ENCODE data around the gene SNX30.

Gene SNX30

GRCh38 chr9:112811518-112811917, 61.0 kb downstream of the SNX30 start:
- H3K4me3 Mint-ChIP-seq, result no peak overlapping the region
- no peak overlapping the region for H3K27ac Mint-ChIP-seq
- H3K36me3 Mint-ChIP-seq (ENCODE audit: low read depth), result peaks cover 5% of the 10 kb centered on the region
- H3K27me3 Mint-ChIP-seq, result no peaks in the 10 kb centered on the region
- no peaks in the 10 kb centered on the region for H3K9me3 Mint-ChIP-seq
- H3K4me1 Mint-ChIP-seq (ENCODE audit: low read depth), result peaks cover 4% of the 10 kb centered on the region

- H3K27me3 Mint-ChIP-seq, result no peaks in the 10 kb centered on the region
- H3K4me3 Mint-ChIP-seq, result no peak overlapping the region
- H3K36me3 Mint-ChIP-seq (ENCODE audit: low read depth), result no peaks in the 10 kb centered on the region
- no peaks in the 10 kb centered on the region for H3K9me3 Mint-ChIP-seq
- no peak overlapping the region for H3K27ac Mint-ChIP-seq
- H3K4me1 Mint-ChIP-seq (ENCODE audit: low read depth), result peaks cover 13% of the 10 kb centered on the region
Observed at GRCh38 chr9:112815868-112816267, 65.3 kb downstream of the SNX30 start.

GRCh38 chr9:112817860-112818203, 67.3 kb downstream of the SNX30 start:
- Mint-ChIP-seq H3K9me3 (no peaks in the 10 kb centered on the region), H3K27me3 (no peaks in the 10 kb centered on the region), H3K27ac (no peak overlapping the region), H3K36me3 (ENCODE audit: low read depth) (no peaks in the 10 kb centered on the region), H3K4me1 (ENCODE audit: low read depth) (peaks cover 13% of the 10 kb centered on the region), H3K4me3 (no peak overlapping the region)

- Mint-ChIP-seq H3K4me1 (ENCODE audit: low read depth) (peaks cover 13% of the 10 kb centered on the region), H3K9me3 (no peaks in the 10 kb centered on the region), H3K4me3 (no peak overlapping the region), H3K27ac (no peak overlapping the region), H3K27me3 (no peaks in the 10 kb centered on the region), H3K36me3 (ENCODE audit: low read depth) (no peaks in the 10 kb centered on the region)
Observed at GRCh38 chr9:112819635-112820496, 69.3 kb downstream of the SNX30 start.

- H3K36me3 Mint-ChIP-seq (ENCODE audit: low read depth), result peaks cover under 1% of the 10 kb centered on the region
Observed at GRCh38 chr9:112820881-112821280, 70.3 kb downstream of the SNX30 start.

GRCh38 chr9:112822618-112823017, 72.1 kb downstream of the SNX30 start:
- Mint-ChIP-seq H3K9me3 (no peaks in the 10 kb centered on the region), H3K4me3 (no peak overlapping the region), H3K36me3 (ENCODE audit: low read depth) (peaks cover 6% of the 10 kb centered on the region), H3K4me1 (ENCODE audit: low read depth) (peaks cover 3% of the 10 kb centered on the region), H3K27ac (no peak overlapping the region), H3K27me3 (no peaks in the 10 kb centered on the region)

More at GRCh38 chr9:112820881-112821280, 70.3 kb downstream of the SNX30 start:
- Mint-ChIP-seq H3K9me3 (no peaks in the 10 kb centered on the region), H3K4me3 (no peak overlapping the region), H3K4me1 (ENCODE audit: low read depth) (peaks cover 13% of the 10 kb centered on the region), H3K27me3 (no peaks in the 10 kb centered on the region), H3K27ac (no peak overlapping the region)

- Mint-ChIP-seq H3K4me3 (no peak overlapping the region), H3K27ac (no peak overlapping the region), H3K9me3 (no peaks in the 10 kb centered on the region), H3K36me3 (ENCODE audit: low read depth) (peaks cover 6% of the 10 kb centered on the region), H3K4me1 (ENCODE audit: low read depth) (no peaks in the 10 kb centered on the region), H3K27me3 (no peaks in the 10 kb centered on the region)
Observed at GRCh38 chr9:112823257-112823656, 72.7 kb downstream of the SNX30 start.

- Mint-ChIP-seq H3K36me3 (ENCODE audit: low read depth) (peaks cover 12% of the 10 kb centered on the region), H3K4me3 (no peak overlapping the region), H3K27ac (no peak overlapping the region)
Observed at GRCh38 chr9:112831281-112831851, 80.8 kb downstream of the SNX30 start.

GRCh38 chr9:112831969-112832368, 81.4 kb downstream of the SNX30 start:
- Mint-ChIP-seq H3K9me3 (no peaks in the 10 kb centered on the region), H3K27ac (no peak overlapping the region), H3K27me3 (no peaks in the 10 kb centered on the region), H3K4me3 (no peak overlapping the region), H3K36me3 (ENCODE audit: low read depth) (peaks cover 13% of the 10 kb centered on the region), H3K4me1 (ENCODE audit: low read depth) (peaks cover 9% of the 10 kb centered on the region)

More at GRCh38 chr9:112831281-112831851, 80.8 kb downstream of the SNX30 start:
- Mint-ChIP-seq H3K27me3 (no peaks in the 10 kb centered on the region), H3K4me1 (ENCODE audit: low read depth) (peaks cover 9% of the 10 kb centered on the region), H3K9me3 (no peaks in the 10 kb centered on the region)

- Mint-ChIP-seq H3K27me3 (no peaks in the 10 kb centered on the region), H3K27ac (no peak overlapping the region), H3K4me1 (ENCODE audit: low read depth) (peaks cover 9% of the 10 kb centered on the region), H3K36me3 (ENCODE audit: low read depth) (peaks cover 14% of the 10 kb centered on the region), H3K9me3 (no peaks in the 10 kb centered on the region), H3K4me3 (no peak overlapping the region)
Observed at GRCh38 chr9:112833081-112833480, 82.5 kb downstream of the SNX30 start.

GRCh38 chr9:112836394-112836793, 85.8 kb downstream of the SNX30 start:
- no peaks in the 10 kb centered on the region for H3K4me1 Mint-ChIP-seq (ENCODE audit: low read depth)
- no peak overlapping the region for H3K27ac Mint-ChIP-seq
- no peak overlapping the region for H3K4me3 Mint-ChIP-seq
- no peaks in the 10 kb centered on the region for H3K27me3 Mint-ChIP-seq
- H3K9me3 Mint-ChIP-seq, result no peaks in the 10 kb centered on the region
- peaks cover 24% of the 10 kb centered on the region for H3K36me3 Mint-ChIP-seq (ENCODE audit: low read depth)

- no peaks in the 10 kb centered on the region for H3K27me3 Mint-ChIP-seq
- H3K27ac Mint-ChIP-seq, result no peak overlapping the region
- H3K36me3 Mint-ChIP-seq (ENCODE audit: low read depth), result peaks cover 19% of the 10 kb centered on the region
- H3K4me1 Mint-ChIP-seq (ENCODE audit: low read depth), result no peaks in the 10 kb centered on the region
- no peak overlapping the region for H3K4me3 Mint-ChIP-seq
- no peaks in the 10 kb centered on the region for H3K9me3 Mint-ChIP-seq
Observed at GRCh38 chr9:112838342-112838741, 87.8 kb downstream of the SNX30 start.

- Mint-ChIP-seq H3K27me3 (no peaks in the 10 kb centered on the region), H3K36me3 (ENCODE audit: low read depth) (peaks cover 19% of the 10 kb centered on the region), H3K4me3 (no peak overlapping the region), H3K9me3 (no peaks in the 10 kb centered on the region), H3K27ac (no peak overlapping the region), H3K4me1 (ENCODE audit: low read depth) (peaks cover 3% of the 10 kb centered on the region)
Observed at GRCh38 chr9:112839331-112839730, 88.8 kb downstream of the SNX30 start.

- Mint-ChIP-seq H3K36me3 (ENCODE audit: low read depth) (peaks cover 19% of the 10 kb centered on the region), H3K4me1 (ENCODE audit: low read depth) (peaks cover 14% of the 10 kb centered on the region), H3K4me3 (no peak overlapping the region), H3K9me3 (no peaks in the 10 kb centered on the region), H3K27ac (no peak overlapping the region), H3K27me3 (no peaks in the 10 kb centered on the region)
Observed at GRCh38 chr9:112841261-112841660, 90.7 kb downstream of the SNX30 start.

- peaks cover 14% of the 10 kb centered on the region for H3K4me1 Mint-ChIP-seq (ENCODE audit: low read depth)
- peaks cover 15% of the 10 kb centered on the region for H3K36me3 Mint-ChIP-seq (ENCODE audit: low read depth)
- H3K4me3 Mint-ChIP-seq, result no peak overlapping the region
- no peak overlapping the region for H3K27ac Mint-ChIP-seq
- H3K27me3 Mint-ChIP-seq, result no peaks in the 10 kb centered on the region
- no peaks in the 10 kb centered on the region for H3K9me3 Mint-ChIP-seq
Observed at GRCh38 chr9:112842555-112842954, 92.0 kb downstream of the SNX30 start.
